Left lobe of liver (tissue), 2 donors: Measurements from ENCODE around the gene MAP3K3. TPM values are rescaled to one million over a fixed set of nuclear protein-coding genes. Genes with fewer than 3 reads are reported as not detected.

ENCODE experiments used
- ATAC-seq: fragments of 200-7000 bp; cut with Tn5 transposase; one replicate; pipeline ENCODE4 v1.9.1; 2020; ENCODE audit warnings: mild to moderate bottlenecking, moderate library complexity
- DNase-seq: peaks from one replicate; pipeline ENCODE4 v3.0.0-alpha.2; 2020; ENCODE audit warnings: low spot score
- total RNA-seq: library from RNA; stranded (reverse); gene quantifications from one replicate; pipeline ENCODE4 v1.2.1, GENCODE V29; 2021
- donor health status: DM: no; HTN: no; CAD: no; lungs with moderate emphysema.
- donor health status: DM: no; HTN: yes; CAD: no.

The MAP3K3 gene
- total RNA-seq, 1 donor from 2014 or later: 11.6 TPM

DNA sequence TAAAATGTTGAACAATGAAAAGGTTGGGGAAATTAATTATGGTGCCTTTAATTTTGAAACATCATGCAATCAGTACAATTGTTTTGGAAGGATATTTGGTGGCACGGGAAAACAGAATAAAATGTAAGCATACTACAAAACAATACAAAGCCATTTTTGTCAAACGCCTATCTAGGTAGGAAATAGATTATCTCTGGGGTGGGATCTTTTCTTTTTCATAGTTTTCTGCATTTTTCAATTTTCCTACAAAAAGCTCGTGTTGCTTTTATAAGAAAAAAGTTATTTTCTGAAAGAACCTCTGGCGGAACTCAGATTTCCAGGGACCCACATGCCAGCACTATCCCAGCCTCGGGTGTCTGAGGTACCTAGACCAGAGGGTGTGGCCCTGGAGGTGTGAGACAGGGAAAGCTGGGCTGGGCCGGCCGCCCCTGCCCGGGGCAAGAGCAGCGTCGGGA lies 961 bp upstream of the MAP3K3 start:
- ATAC-seq (no peak), DNase-seq (no peak)

DNA sequence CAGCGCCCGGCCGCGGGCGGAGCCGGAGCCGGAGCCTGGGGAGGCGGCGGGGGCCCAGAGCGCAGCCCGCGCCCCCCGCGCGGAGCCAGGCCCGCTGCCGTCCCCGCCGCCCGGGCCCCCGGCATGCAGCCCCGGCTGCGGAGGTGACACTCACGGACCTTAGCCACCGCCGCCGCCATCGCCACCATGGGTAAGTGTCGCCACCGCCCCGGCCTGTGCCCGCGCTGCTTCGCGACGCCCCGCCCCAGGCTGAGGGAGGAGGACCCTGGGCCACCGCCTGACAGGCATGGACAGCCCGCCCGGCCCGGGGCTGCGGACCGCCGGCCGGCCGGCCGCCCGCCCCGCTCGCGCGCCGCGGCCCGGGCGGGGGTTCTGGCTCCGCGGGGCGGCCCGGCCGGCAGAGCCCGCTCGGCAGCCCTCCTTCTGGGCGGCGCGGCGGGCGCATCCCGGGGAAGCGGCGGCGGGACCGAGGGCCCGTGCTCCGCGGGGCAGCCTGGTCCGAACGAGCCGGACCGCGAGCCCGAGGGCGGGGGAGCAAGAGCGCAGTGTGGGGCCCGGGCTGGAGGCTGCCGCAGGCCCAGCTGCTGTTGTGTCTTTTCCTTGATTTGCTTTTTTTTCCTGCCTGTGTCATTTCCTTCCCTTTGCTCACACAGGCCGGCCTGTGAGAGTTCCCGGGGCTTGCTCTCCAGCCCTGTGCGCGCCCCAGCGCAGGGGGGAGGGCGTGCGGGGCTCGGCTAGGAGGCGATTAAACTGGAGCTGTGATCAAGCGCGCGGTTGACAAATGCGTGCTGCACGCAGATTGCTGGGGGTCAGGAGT lies 565 bp downstream of the MAP3K3 start:
- peak; percentile 81 for DNase-seq
- ATAC-seq: peak; percentile 46

DNA sequence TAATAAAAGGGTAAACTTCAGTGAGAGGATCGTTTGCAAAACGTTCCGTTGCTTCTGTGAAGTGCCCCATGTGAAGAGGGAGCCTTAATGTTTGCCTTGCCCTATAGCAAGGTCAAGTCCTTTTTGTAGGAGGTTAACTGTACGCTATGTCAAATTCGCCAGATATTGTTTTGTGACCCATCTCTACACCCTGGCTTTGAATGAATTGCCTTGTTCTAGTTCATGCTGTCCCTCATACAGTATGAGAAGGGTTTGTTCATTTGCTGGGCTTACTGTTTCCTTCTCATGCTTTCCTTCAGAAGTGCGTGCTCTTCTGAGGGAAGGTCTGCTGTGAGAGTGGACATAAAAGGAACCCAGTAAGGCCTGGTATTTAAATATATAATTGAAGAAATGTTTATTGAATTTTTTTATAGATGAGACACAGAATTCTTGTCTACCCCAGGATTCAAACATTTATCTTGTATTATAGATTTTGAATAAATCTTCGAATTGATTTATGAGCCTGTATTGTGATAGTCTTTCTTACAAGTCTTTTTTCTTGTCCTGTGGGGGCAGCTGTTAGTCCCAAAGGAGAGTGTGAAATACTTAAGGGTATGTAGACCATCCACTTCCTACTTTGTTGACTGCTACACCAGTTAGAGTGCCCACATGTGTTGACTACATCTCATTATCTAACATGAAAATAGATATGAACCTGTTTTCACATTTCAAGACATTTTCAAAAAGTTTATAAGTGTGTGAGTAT lies 1.7 kb downstream of the MAP3K3 start:
- no peak for DNase-seq
- no peak for ATAC-seq

DNA sequence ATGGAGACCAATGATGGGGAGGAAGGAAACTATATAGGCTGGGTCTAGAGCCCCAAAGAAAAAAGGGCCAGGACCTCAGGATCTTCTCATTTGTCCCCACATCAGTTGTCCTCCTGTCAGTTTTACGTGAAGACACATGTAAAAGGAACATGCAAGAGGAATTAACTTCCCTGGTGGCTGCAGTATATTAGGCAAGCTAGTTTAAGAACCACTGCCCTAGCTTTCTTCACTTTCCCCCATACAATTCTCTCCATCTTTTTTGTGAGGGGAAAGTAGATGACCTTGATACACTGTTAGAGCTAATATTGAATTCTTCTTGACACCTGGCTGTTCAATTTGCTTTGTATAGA lies 2.3 kb downstream of the MAP3K3 start:
- ATAC-seq: no peak

DNA sequence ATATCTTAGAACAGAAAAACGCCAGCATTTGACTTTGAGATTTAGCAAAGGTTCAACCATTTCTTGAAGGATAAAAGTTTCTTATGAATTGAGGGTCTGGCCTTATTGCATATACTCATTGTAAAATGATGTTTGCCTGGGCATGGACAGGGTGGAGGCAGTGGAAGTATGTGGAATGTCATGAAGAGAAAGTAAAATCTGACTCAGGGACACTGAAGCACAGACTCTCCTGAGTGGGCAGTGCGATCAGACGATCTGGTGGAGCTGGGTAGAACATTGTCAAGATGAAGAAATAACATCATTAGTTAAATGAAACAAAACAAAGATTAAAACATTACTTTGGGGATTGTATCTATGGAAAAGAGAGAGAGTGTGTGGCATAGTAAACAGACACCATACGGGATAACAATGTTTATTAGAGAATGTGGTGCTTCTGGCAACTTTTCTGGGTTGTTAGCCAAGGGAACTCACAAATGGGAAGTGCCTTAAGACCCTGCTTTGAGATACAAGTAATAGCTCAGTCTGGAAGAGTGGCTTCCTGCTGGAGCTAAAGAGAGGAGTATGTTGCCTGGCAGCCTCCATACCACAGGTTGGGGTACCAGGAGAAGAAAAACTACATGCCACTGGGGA lies 4.4 kb downstream of the MAP3K3 start:
- no peak for DNase-seq
- no peak for ATAC-seq

More for the DNA sequence above, 2.3 kb downstream of the MAP3K3 start:
- DNase-seq: no peak

DNA sequence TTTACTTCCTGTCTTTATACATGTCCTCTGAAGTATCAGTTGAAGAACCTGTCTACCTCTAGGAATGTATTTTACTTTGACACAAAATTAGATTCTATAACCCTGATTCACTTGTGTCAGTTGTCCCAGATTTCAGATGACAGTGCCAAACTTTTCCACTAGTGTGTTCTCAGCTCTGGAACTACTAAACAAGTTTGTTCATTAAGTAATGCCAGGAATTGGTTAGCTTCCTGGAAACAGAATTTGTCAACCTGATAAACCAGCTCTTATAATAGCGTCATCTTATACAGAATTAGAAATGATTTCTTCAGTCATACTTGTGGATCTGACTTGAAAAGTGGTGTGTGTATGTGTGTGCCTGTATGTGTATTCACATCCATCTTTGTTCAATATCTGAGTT lies 7.4 kb downstream of the MAP3K3 start:
- ATAC-seq (peak; percentile 60), DNase-seq (no peak)

DNA sequence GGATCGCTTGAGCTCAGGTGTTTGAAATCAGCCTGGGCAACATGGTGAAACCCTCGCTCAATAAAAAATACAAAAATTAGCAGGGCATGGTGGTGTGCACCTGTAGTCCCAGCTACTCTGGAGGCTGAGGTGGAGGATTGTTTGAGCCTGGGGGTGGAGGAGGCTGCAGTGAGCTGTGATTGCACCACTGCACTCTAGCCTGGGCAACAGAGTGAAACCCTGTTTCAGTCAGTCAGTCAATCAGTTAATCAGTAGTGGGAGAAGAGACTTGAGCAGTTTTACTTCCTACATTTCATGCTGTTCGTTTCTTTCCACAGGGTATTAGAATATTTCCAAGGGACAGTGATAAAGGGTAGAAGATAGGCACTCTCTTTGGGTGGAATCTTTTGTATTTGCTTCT lies 8.8 kb downstream of the MAP3K3 start:
- ATAC-seq: no peak
- no peak for DNase-seq

DNA sequence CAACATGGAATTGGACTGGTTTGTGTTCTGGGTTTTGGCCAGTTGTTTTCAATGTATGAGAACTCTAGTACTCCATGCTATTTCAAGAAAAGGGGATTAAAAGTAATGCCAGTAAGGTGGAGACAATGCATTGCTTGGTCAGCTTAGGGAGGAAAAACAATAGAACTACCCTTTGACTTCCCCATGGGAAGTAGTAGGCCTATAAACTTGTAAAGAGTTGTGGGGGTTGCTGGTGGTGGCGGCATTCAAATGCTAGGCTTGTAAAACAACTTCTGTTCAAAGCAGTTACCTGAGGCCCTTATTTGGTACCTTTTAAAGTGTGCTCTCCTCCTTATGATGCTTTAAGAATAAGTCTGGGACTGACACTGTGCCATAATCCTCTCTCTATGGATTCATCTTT lies 9.4 kb downstream of the MAP3K3 start:
- ATAC-seq: no peak

DNA sequence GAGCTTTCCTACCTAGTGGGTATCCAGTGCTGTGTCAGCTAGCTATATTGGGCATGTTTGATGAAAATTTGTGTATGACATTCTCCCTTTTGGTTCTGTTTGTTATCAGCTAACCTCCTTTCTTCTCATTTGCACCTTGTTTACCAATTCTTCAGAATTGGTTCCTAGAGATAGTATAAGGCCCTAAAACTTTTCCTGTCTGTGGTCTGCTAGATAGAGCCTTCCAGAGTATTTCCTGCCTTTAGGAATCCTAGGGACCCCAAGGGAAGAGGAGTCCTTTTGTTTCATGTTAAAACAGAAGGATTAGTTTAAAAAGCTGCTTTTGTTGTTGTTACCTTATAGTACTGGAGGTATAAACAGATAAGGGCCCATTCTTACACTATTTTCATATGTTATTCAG lies 11.5 kb downstream of the MAP3K3 start:
- DNase-seq (no peak), ATAC-seq (no peak)

More for the DNA sequence above, 9.4 kb downstream of the MAP3K3 start:
- no peak for DNase-seq

DNA sequence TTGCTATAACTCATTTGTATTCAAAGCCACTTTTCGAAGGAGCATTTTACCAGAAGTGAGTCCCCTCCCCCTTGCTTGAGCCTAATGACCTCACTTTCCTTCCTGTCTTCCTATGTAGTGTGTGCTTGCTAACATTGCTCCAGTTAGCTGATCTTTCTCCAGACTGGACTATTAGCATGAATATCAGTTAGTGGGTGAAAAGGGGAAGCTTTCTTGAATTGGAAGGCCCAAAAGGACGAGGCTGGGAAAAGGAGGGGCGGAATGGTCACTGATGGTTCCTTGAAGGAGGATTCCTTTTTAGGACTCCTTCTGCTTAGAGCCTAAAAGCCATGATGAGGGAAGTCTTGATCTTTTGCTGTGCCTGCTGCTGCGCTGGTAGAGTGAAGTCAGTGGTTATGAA lies 11.9 kb downstream of the MAP3K3 start:
- ATAC-seq (peak; percentile 55), DNase-seq (no peak)

DNA sequence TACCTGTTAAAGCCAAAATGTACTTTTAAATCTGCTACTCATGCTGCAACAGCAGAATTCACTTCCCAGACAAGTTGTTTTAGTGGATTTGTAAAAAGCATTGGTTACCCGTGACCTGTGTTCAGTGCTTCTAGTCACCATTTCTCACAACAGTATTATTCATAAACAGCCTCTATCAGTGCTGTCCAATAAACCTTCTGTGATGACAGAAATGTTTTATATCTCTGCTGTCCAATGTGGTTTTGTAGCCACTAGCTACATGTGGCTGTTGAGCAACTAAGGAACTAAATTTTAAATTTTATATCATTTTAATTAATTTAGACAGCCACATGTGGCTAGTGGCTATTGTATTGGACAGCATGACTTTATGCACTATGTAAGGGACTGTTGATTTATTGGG lies 12.6 kb downstream of the MAP3K3 start:
- no peak for DNase-seq
- ATAC-seq: no peak

DNA sequence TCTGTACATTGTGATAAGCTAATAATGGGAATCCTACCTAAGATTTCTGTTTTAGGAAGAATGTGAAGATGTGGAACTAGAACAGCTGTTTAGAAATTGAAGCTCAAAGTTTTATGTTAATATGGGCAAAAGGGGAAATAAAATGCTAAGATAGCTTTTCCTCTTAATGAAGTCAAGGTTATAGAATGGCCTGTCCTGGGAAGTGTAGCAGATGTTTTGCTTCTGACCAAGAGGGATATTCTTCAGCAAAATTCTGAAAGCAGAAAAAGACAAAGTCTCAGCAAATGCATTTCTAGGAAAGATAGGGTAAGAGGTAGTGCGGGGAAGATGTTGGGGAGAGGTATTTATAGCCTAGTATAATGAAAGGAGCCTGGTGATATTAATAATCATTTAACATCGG lies 13.1 kb downstream of the MAP3K3 start:
- DNase-seq (no peak), ATAC-seq (no peak)

DNA sequence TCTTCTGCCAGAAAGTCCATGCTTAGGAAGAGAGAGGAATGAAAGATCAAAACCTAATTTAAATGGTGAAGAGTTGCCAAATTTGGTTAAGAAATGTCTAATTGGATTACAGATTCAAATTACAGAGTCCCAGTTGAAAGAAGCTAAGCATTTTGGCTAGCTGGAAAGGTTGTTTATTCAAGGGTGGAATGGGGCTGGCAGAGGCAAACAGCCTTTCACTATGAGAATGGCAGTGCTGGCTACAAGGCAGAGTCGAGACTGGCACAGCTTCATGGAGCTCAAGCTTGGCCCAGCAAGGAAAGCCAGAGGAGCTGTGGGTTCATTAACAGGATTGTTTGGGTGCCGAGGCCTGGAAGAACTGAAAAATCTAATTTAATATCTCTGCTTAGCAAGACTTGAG lies 13.6 kb downstream of the MAP3K3 start:
- peak; percentile 41 for ATAC-seq
- no peak for DNase-seq

DNA sequence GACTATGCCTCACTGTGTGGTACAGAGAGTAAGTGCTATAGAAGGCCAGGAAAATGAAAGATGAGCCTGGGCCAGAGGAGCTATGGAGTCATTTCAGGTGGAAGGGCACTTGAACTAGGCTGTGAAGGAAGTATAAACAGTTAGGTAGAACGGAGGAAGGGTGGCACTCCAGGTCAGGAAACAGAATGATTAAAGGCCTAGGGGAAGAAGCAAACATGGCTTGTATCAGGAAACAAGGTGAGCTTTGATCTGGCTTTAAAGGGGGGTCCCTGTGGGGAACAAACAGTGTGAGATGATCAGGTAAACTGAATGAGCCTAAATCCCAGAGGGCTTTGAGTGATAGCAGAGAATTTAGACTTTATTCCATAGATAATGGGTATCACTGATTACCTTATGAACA lies 16.9 kb downstream of the MAP3K3 start:
- ATAC-seq (no peak), DNase-seq (no peak)

DNA sequence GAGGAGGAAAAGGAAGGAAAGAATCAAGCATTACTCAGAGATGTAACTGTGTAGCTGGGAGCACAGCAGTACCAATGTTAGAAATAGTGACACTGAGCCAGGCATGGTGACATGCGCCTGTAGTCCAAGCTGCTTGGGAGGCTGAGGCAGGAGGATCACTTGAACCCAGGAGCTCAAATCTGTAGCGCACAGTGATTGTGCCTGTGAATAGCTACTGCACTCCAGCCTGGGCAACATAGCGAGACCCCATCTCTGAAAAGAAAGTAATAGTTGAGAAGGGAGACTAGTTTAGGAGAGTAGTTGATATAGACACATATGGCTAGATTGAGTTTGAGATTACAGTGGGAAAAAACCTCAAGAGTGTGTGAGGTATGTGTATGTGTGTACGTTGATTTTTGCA lies 17.8 kb downstream of the MAP3K3 start:
- ATAC-seq: no peak

DNA sequence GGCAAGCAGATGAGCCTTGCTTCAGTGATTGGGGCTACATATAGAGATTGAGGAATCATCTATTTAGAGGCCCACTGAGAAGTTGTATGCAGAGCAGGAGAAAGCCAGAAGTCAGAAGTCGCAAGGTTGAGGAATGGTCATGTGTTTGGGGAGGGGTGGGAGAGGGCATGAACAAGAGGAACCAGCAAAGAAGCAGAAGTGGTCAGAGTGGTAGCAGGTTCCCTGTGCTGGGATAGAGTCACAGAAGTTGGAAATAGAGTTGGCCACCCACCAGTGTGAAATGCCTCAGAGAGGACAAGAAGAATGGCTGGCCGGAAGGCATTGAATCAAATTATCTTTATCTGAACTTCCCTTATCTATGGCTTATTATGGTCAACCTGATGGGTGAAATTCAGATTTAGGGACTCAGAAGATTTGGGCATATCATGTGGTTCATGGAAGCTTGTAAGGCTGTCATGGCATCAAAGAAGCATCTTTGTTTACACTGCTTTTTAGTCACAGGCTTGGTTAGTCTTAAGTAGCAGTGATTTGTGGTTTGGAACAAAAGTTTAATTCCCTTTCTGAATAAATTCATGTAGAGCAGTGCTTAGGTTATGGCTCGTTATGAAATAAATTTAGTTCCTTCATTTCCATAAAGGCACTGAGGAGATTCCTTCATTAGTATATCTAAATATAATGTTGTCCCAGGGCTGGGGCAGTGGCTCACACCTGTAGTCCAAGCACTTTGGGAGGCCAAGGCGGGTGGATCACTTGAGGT lies 19.7 kb downstream of the MAP3K3 start:
- DNase-seq (no peak), ATAC-seq (peak; percentile 58)

More for the DNA sequence above, 17.8 kb downstream of the MAP3K3 start:
- no peak for DNase-seq

DNA sequence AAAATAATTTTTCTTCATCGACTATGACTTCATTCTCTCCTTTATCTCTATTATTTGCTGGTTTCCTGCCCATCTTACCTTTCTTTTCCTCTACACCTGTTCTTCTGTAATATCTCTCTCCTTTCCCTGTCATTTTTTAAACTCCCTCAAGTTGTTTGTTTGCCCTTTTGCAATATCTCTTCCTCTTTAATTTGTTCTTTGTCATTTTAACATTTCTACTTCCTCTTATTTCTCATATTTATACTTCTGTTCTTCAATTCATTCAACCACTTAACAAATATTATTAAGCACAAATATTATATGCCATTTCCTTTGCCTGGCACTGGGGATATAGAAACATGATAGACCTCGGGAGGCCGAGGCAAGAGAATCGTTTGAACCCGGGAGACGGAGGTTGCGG lies 22.6 kb downstream of the MAP3K3 start:
- DNase-seq (no peak), ATAC-seq (no peak)

DNA sequence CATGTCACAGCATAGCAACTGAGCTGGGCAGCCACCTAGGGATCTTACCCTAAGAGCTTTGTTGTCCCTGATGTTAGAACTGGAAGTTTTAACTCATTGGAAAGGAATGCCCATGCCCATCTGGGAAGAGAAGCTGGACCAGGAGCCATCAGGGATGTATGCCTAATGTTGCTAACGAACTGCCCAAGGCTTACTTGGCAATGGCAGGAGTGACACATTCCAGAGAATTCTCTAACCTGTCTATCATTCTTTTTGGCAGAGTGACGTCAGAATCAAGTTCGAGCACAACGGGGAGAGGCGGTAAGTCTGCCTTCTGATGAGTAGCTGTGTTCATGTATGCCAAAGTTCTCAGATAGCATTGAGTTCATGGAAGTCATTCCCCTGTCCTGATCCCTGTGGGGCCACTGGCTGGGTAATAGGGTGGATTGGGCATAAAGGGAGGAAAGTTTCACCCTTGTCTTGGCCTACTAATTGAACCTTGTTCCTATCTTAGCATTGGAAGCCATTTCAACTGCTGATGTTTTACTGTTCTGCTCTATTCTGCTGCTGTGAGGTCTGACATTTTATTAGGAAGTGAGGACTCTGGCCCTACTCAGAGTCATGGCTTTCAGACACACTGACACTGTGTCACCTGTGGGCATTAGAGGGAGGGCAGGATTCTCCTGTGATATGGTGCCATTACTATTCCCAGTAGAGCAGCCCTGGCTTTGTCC lies 23.7 kb downstream of the MAP3K3 start:
- ATAC-seq (no peak), DNase-seq (no peak)

DNA sequence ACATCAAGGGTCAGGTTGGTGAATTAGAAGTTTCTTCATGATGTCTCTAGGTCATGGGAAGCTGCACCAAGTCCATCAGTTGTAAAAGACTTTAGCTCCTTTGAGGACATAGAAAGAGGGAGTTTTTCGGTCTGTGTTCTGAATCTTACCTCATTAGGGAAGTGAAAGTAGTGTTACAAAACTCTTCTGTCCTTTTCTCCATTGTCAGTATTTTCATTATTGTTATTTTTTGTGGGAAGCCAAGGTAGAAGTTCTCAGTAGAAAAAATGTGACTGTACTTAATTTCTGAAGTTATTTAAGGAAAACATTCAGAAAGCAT lies 24.2 kb downstream of the MAP3K3 start:
- ATAC-seq (no peak), DNase-seq (no peak)

DNA sequence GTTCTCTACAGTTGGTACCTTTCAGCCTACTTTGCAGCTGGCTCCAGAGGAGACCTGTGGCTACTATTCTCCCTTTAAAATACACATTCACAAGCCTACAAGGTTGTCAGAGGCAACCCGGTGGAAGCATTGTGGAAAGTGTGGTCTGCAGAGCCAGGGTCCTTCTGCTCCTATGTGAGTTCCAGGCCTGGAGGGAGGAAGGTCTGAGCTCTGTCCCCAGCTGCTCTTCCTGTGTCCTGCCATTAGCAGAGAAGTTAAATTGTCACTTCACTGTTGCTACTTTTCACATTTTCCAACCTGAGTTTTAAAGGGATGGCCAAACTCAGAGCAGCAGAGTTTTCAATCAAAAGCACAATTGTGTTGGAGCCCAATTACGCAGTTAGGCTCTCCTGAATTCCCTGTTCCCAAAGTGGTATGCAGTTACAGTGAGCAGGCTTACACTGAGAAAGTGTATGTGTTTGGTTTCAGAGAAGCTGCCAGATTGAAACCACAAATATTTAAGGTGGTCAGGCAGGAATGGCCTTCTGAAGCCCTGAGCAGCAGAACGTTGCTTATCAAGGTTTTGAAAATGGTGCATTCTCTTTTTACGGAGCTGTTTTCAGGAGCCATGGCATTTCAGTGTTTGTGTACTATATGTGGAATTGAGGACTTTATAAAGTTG lies 25.0 kb downstream of the MAP3K3 start:
- ATAC-seq (no peak), DNase-seq (no peak)
